DND-41 (cell line): ENCODE measurements around the gene DST.

ENCODE experiments used
- EZH2 ChIP-seq: IDR thresholded peaks from 3 replicates; pipeline ENCODE4 v1.6.1; 2012; ENCODE audit warnings: borderline replicate concordance, low read depth, mild to moderate bottlenecking, moderate library complexity, low read length, inconsistent platforms; ENCODE audit not compliant: severe bottlenecking
- TF ChIP-seq, protein P1 (sequence below): IDR thresholded peaks from 2 replicates; pipeline ENCODE4 v1.5.1; 2012; ENCODE audit warnings: borderline replicate concordance, low read length, moderate library complexity, mild to moderate bottlenecking; ENCODE audit not compliant: poor library complexity, severe bottlenecking; ENCODE audit errors: extremely low read depth

DNA sequence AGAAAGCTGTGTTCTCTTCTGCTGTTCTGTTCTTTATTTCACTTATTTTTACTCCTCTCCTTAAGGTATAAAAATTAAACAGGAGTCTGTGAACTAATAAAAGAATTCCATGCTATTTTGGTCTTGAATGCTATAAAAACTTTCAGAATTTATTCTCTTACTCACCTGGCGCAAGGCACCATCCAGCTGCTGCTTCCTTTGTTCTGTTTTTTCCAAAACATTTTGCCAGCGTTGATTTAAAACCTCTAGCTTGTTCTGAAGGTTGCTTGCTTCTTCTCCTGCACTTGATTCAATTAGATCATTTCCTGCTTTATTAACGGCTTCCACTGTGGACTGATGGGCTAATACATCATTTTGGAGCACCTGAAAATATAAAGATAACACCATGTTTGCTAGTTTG lies 145.0 kb downstream of the DST start:
- TF ChIP-seq EZH2, result no peak
- TF ChIP-seq, protein P1, sequence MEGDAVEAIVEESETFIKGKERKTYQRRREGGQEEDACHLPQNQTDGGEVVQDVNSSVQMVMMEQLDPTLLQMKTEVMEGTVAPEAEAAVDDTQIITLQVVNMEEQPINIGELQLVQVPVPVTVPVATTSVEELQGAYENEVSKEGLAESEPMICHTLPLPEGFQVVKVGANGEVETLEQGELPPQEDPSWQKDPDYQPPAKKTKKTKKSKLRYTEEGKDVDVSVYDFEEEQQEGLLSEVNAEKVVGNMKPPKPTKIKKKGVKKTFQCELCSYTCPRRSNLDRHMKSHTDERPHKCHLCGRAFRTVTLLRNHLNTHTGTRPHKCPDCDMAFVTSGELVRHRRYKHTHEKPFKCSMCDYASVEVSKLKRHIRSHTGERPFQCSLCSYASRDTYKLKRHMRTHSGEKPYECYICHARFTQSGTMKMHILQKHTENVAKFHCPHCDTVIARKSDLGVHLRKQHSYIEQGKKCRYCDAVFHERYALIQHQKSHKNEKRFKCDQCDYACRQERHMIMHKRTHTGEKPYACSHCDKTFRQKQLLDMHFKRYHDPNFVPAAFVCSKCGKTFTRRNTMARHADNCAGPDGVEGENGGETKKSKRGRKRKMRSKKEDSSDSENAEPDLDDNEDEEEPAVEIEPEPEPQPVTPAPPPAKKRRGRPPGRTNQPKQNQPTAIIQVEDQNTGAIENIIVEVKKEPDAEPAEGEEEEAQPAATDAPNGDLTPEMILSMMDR, result no peak
